HL-60 (cell line): ENCODE results near the gene OSBPL3.

ENCODE experiments used
- DNase-seq, 2 experiments: peaks; one replicate each; pipeline ENCODE4 v3.0.0-alpha.2; 2010 to 2020; ENCODE audit warnings: low read depth in 1 of 2, low spot score in 1 of 2
- H3K27ac ChIP-seq: fragments of 250-450 bp; sonication (Bioruptor Pico); replicated peaks from 2 replicates; pipeline ENCODE4 v1.5.1; 2020; ENCODE audit warnings: mild to moderate bottlenecking, moderate library complexity
- H3K27me3 ChIP-seq: fragments of 250-450 bp; sonication (Bioruptor Pico); 2 replicates; pipeline ENCODE4 v1.5.1; 2021; ENCODE audit warnings: mild to moderate bottlenecking, moderate library complexity; ENCODE audit not compliant: insufficient read depth, poor library complexity, severe bottlenecking
- H3K4me3 ChIP-seq: replicated peaks from 2 replicates; pipeline ENCODE4 v1.5.1; 2011; ENCODE audit warnings: mild to moderate bottlenecking, control low read depth, low read length; ENCODE audit not compliant: insufficient read depth
- CTCF ChIP-seq: IDR thresholded peaks from one replicate; pipeline ENCODE4 v1.5.1; 2011; ENCODE audit warnings: low read length, control low read depth, inconsistent platforms; ENCODE audit not compliant: insufficient read depth
- GABPA ChIP-seq: IDR thresholded peaks from 2 replicates; pipeline ENCODE4 v1.6.1; 2012; ENCODE audit warnings: low read depth
- POLR2AphosphoS5 ChIP-seq: IDR thresholded peaks from 2 replicates; pipeline ENCODE4 v1.6.1; 2012; ENCODE audit warnings: low read depth
- REST ChIP-seq: IDR thresholded peaks from 2 replicates; pipeline ENCODE4 v1.6.1; 2012; ENCODE audit warnings: low read depth; ENCODE audit not compliant: insufficient replicate concordance
- SPI1 ChIP-seq: IDR thresholded peaks from 2 replicates; pipeline ENCODE4 v1.6.1; 2012; ENCODE audit warnings: low read depth, mild to moderate bottlenecking, borderline replicate concordance

Gene OSBPL3

DNA sequence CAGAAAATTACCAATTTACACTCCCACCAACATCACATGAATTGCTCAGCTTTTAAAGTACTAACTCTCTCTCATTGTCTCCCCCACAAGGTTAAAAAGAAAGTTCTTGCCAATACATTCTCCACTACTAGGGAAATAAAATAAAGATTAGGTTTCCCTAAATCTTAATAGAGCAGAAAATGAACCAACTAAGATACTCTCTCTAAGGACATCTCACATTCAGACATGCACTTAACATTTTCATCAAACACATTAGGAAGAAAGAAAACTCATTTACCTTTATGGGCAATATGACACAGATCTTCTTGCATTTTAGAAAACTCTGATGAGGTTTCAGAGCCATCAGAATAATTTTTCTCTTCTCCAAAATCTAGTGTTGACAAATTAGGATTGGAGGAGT, 118.6 kb downstream of the OSBPL3 start:
- TF ChIP-seq POLR2AphosphoS5 (no peak), CTCF (no peak), REST (no peak), SPI1 (no peak), GABPA (no peak)

DNA sequence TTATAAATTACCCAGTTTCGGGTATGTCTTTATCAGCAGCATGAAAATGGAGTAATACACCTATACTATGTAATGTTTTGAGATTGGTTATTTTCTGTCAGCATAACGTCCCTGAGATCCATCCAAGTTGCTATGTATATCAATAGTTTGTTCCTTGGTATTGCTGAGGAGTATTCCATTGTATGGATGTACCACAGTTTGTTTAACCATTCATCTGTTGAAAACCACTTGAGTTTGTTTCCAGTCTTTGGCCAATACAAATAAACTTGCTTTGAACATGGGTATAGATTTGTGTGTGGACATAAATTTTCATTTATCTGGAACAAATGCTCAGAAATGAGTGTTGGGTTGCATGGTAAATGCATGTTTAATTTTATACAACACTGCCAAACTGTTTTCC, 119.4 kb downstream of the OSBPL3 start:
- H3K4me3 ChIP-seq: no peak overlapping the region
- DNase-seq: no peak
- H3K27ac ChIP-seq: no peak overlapping the region
- H3K27me3 ChIP-seq: no peaks in the 10 kb centered on the region
- TF ChIP-seq REST (no peak), CTCF (no peak), POLR2AphosphoS5 (no peak), SPI1 (no peak), GABPA (no peak)

More for the DNA sequence above, 118.6 kb downstream of the OSBPL3 start:
- H3K4me3 ChIP-seq: no peak overlapping the region
- DNase-seq: no peak
- no peaks in the 10 kb centered on the region for H3K27me3 ChIP-seq
- no peak overlapping the region for H3K27ac ChIP-seq

DNA sequence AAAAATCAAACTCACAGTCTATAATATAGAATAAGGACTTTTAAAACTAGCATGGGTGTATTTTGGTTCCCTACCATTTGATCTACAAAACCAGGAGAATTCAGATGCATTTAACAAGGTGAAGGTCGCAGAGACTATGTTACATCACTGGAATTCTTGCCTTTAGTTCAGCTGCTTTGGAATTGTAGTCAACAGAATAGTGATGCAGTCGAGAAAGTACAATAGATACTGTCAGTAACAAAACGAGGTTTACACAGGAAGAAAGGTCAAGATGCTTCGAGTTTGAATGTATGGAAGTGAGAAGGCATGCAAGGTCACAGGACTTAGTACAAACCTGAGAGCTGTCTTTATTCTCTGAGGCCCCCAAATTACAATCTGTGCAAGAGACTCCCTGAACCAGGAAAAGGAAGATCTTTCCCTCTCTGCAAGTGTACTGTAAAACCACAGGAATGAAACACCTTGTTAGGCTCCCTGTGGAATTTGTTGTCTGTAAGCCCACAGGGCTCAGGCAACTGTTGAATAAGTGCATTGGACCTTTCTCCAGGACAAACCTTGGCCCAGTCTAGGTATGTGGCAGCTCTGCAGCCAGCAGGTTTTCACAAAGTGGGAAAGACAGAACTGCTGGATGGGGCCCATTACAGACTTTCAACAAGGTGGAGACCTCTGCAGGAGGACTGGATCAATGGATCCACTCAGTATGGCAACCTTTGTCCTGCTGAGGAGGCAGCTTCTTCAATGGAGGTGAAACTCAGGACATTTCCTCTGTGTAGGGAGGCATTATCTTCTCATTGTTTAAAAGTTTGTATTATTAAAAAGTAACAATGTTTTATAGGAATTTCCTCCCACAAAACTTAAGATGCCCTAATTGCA, 121.6 kb downstream of the OSBPL3 start:
- no peak for TF ChIP-seq GABPA
- no peak overlapping the region for H3K4me3 ChIP-seq
- no peaks in the 10 kb centered on the region for H3K27me3 ChIP-seq
- no peak overlapping the region for H3K27ac ChIP-seq
- DNase-seq: no peak

- no peaks in the 10 kb centered on the region for H3K27me3 ChIP-seq
- DNase-seq: no peak
- H3K4me3 ChIP-seq: no peak overlapping the region
- TF ChIP-seq POLR2AphosphoS5: no peak
- no peak overlapping the region for H3K27ac ChIP-seq
Observed at GRCh38 chr7:24857623-24858022, 122.4 kb downstream of the OSBPL3 start.

- H3K27me3 ChIP-seq: no peaks in the 10 kb centered on the region
- no peak overlapping the region for H3K27ac ChIP-seq
- no peak for DNase-seq
- H3K4me3 ChIP-seq: no peak overlapping the region
- no peak for TF ChIP-seq CTCF
- TF ChIP-seq SPI1: no peak
Observed at GRCh38 chr7:24854866-24855265, 125.1 kb downstream of the OSBPL3 start.
